ENCODE data around the gene UCK2. TPM values are rescaled to one million over a fixed set of nuclear protein-coding genes. Genes with fewer than 3 reads are reported as not detected.

UCK2 gene
- polyA plus RNA-seq, 2 of the 4 experiments (the other 2 are of a cell fraction) = 72.4 to 98.9 TPM

- Histone ChIP-seq H3K4me3 (no peak overlapping the region), H3K9me3 (no peaks in the 10 kb centered on the region), H3K4me1 (peaks cover 8% of the 10 kb centered on the region; the same call in 1 of the 3 replicates), H3K4me2 (no peak overlapping the region), H3K27ac (no peak overlapping the region)
- WGBS (ENCODE audit: missing lambda C conversion rate) = 92% methylated on average over 6 of the region's 6 CpGs
- TF ChIP-seq POLR2A (IDR thresholded peaks at IDR 0.05; ENCODE audit: low read length) (no peak), ZNF302 (CRISPR knock-in tag; IDR thresholded peaks at IDR 0.05) (no peak), MAFK (IDR thresholded peaks at IDR 0.05; ENCODE audit: partially characterized antibody) (no peak), JUN (IDR thresholded peaks at IDR 0.05) (no peak), RCOR1 (IDR thresholded peaks at IDR 0.05; ENCODE audit: low read depth, low read length) (no peak), CHD2 (IDR thresholded peaks at IDR 0.05; ENCODE audit: low read length, partially characterized antibody) (no peak), CEBPB (IDR thresholded peaks at IDR 0.05) (no peak)
- no peak; a peak in 1 of 6 replicates for ATAC-seq
- CTCF ChIA-PET = interaction anchor here (0.6 to 6.3 kb wide), 9 partner anchors 10 to 310 kb away, joined by 3 to 78 read pairs (median 14); no protein-coding TSS in a partner anchor
- no peak for DNase-seq (ENCODE audit: low read depth in 1 of 2, low spot score in 1 of 2)
- POLR2A ChIA-PET = no interaction called here
- FAIRE-seq = no peak
Measured at GRCh38 chr1:165912638-165913037, 85.2 kb downstream of the UCK2 start.

GRCh38 chr1:165914136-165914798 lies 86.9 kb downstream of the UCK2 start:
- CTCF ChIA-PET = interaction anchor here (0.6 to 6.3 kb wide), 54 partner anchors 10 to 557 kb away, joined by 3 to 78 read pairs (median 5); partner anchors contain the start of genes ALDH9A1 and TMCO1
- FAIRE-seq = peak; percentile 72

GRCh38 chr1:165915480-165915879 lies 88.1 kb downstream of the UCK2 start:
- H3K27ac ChIP-seq = no peak overlapping the region
- ATAC-seq (no peak), DNase-seq (ENCODE audit: low read depth in 1 of 2, low spot score in 1 of 2) (no peak), FAIRE-seq (no peak)
- CTCF ChIA-PET = interaction anchor here (0.5 to 6.3 kb wide), 23 partner anchors 9 to 556 kb away, joined by 3 to 78 read pairs (median 5); no protein-coding TSS in a partner anchor
- no peak overlapping the region for H3K4me3 ChIP-seq
- no peak overlapping the region for H3K4me2 ChIP-seq
- no peaks in the 10 kb centered on the region for H3K9me3 ChIP-seq
- TF ChIP-seq CBX8 (IDR thresholded peaks at IDR 0.05) (no peak), RFX5 (IDR thresholded peaks at IDR 0.05) (no peak)
- peaks cover 7% of the 10 kb centered on the region; the same call in 1 of the 3 replicates for H3K4me1 ChIP-seq
- POLR2A ChIA-PET = no interaction called here
- WGBS (ENCODE audit: missing lambda C conversion rate) = 86% methylated on average over 2 of the region's 2 CpGs

More at GRCh38 chr1:165914136-165914798, 86.9 kb downstream of the UCK2 start:
- 2% methylated on average over 4 of the region's 4 CpGs for WGBS (ENCODE audit: missing lambda C conversion rate)
- DNase-seq (ENCODE audit: low read depth in 1 of 2, low spot score in 1 of 2) (peak; percentile 76 to 79), ATAC-seq (peak; percentile 75 to 85)
- POLR2A ChIA-PET = no interaction called here
- H3K4me2 ChIP-seq = no peak overlapping the region
- H3K27ac ChIP-seq = no peak overlapping the region
- H3K4me3 ChIP-seq = no peak overlapping the region
- no peaks in the 10 kb centered on the region for H3K9me3 ChIP-seq
- peaks cover 8% of the 10 kb centered on the region; the same call in 1 of the 3 replicates for H3K4me1 ChIP-seq
- peak; percentile 93 for TF ChIP-seq CTCF (IDR thresholded peaks at IDR 0.05)
- TF ChIP-seq RAD21 (conservative IDR thresholded peaks at IDR 0.05 in 1 of 2, IDR thresholded peaks at IDR 0.05 in 1 of 2) = peak; percentile 96 to 98
- TF ChIP-seq CEBPB (IDR thresholded peaks at IDR 0.05) = 0 out of 4 replicates have a peak, but pooled peaks of 1 of the 2 experiments have one; percentile 3
- no peak for TF ChIP-seq KDM1A (IDR thresholded peaks at IDR 0.05; ENCODE audit: low read depth)
- 0 out of 2 replicates have a peak, but pooled peaks have one; percentile 41 for TF ChIP-seq MYC (IDR thresholded peaks at IDR 0.05; ENCODE audit: borderline replicate concordance, low read length)
- TF ChIP-seq SMC3 (IDR thresholded peaks at IDR 0.05) = peak; percentile 90

- no peaks in the 10 kb centered on the region for H3K9me3 ChIP-seq
- 85% methylated on average over 4 of the region's 4 CpGs for WGBS (ENCODE audit: missing lambda C conversion rate)
- ChIA-PET POLR2A (no interaction called here), CTCF (interaction anchor here (0.6 to 6.3 kb wide), 17 partner anchors 9 to 556 kb away, joined by 3 to 78 read pairs (median 6); no protein-coding TSS in a partner anchor)
- H3K27ac ChIP-seq = no peak overlapping the region
- H3K4me1 ChIP-seq = peaks cover 4% of the 10 kb centered on the region; the same call in 1 of the 3 replicates
- TF ChIP-seq TFCP2L1 (CRISPR knock-in tag; IDR thresholded peaks at IDR 0.05) = no peak
- no peak for TF ChIP-seq KDM5A (IDR thresholded peaks at IDR 0.05)
- no peak for TF ChIP-seq ZSCAN20 (CRISPR knock-in tag; IDR thresholded peaks at IDR 0.05)
- TF ChIP-seq GATA3 (IDR thresholded peaks at IDR 0.05; ENCODE audit: borderline replicate concordance) = no peak
- TF ChIP-seq ZFP36 (IDR thresholded peaks at IDR 0.05; ENCODE audit: borderline replicate concordance, partially characterized antibody) = no peak
- no peak for TF ChIP-seq FOSB (CRISPR knock-in tag; IDR thresholded peaks at IDR 0.05)
- no peak for DNase-seq (ENCODE audit: low read depth in 1 of 2, low spot score in 1 of 2)
- no peak overlapping the region for H3K4me2 ChIP-seq
- no peak overlapping the region for H3K4me3 ChIP-seq
- no peak for FAIRE-seq
- no peak for ATAC-seq
Measured at GRCh38 chr1:165915932-165916348, 88.5 kb downstream of the UCK2 start.

Measured in A549 (cell line).